Measurements from ENCODE around the gene CCDC87.

DNA sequence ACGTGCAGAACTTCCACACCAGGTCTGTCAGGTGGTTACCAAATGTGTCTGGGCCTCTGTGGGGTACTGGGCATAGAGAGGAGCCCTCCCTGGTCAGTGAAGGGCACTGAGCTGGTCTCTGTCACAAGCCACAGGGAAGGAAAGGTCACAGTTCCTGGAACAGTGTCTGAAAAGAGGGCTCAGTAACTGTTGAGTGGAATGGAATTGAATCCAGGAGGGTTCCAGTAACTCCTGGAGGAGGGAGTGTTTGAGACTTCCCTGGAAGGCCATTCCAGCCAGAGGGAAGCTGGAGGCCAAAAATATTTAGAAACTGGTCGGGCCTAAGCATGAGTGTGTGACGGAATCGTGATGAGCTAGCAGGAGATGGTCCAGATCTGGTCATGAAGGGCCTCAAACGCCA lies 38.3 kb downstream of the CCDC87 start:
- TF ChIP-seq, protein P1, sequence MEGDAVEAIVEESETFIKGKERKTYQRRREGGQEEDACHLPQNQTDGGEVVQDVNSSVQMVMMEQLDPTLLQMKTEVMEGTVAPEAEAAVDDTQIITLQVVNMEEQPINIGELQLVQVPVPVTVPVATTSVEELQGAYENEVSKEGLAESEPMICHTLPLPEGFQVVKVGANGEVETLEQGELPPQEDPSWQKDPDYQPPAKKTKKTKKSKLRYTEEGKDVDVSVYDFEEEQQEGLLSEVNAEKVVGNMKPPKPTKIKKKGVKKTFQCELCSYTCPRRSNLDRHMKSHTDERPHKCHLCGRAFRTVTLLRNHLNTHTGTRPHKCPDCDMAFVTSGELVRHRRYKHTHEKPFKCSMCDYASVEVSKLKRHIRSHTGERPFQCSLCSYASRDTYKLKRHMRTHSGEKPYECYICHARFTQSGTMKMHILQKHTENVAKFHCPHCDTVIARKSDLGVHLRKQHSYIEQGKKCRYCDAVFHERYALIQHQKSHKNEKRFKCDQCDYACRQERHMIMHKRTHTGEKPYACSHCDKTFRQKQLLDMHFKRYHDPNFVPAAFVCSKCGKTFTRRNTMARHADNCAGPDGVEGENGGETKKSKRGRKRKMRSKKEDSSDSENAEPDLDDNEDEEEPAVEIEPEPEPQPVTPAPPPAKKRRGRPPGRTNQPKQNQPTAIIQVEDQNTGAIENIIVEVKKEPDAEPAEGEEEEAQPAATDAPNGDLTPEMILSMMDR (IDR thresholded peaks at IDR 0.05; ENCODE audit: low read depth, low read length, missing input control), result no peak
- TF ChIP-seq SP1 (IDR thresholded peaks at IDR 0.05), result no peak
- TF ChIP-seq, protein P2, sequence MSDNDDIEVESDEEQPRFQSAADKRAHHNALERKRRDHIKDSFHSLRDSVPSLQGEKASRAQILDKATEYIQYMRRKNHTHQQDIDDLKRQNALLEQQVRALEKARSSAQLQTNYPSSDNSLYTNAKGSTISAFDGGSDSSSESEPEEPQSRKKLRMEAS (IDR thresholded peaks at IDR 0.05), result no peak
- TF ChIP-seq, protein P3, sequence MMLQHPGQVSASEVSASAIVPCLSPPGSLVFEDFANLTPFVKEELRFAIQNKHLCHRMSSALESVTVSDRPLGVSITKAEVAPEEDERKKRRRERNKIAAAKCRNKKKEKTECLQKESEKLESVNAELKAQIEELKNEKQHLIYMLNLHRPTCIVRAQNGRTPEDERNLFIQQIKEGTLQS (IDR thresholded peaks at IDR 0.05), result no peak
- TF ChIP-seq JUND (IDR thresholded peaks at IDR 0.05), result no peak
- TF ChIP-seq TAF1 (conservative IDR thresholded peaks at IDR 0.05), result no peak
- TF ChIP-seq, protein P4, sequence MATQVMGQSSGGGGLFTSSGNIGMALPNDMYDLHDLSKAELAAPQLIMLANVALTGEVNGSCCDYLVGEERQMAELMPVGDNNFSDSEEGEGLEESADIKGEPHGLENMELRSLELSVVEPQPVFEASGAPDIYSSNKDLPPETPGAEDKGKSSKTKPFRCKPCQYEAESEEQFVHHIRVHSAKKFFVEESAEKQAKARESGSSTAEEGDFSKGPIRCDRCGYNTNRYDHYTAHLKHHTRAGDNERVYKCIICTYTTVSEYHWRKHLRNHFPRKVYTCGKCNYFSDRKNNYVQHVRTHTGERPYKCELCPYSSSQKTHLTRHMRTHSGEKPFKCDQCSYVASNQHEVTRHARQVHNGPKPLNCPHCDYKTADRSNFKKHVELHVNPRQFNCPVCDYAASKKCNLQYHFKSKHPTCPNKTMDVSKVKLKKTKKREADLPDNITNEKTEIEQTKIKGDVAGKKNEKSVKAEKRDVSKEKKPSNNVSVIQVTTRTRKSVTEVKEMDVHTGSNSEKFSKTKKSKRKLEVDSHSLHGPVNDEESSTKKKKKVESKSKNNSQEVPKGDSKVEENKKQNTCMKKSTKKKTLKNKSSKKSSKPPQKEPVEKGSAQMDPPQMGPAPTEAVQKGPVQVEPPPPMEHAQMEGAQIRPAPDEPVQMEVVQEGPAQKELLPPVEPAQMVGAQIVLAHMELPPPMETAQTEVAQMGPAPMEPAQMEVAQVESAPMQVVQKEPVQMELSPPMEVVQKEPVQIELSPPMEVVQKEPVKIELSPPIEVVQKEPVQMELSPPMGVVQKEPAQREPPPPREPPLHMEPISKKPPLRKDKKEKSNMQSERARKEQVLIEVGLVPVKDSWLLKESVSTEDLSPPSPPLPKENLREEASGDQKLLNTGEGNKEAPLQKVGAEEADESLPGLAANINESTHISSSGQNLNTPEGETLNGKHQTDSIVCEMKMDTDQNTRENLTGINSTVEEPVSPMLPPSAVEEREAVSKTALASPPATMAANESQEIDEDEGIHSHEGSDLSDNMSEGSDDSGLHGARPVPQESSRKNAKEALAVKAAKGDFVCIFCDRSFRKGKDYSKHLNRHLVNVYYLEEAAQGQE (IDR thresholded peaks at IDR 0.05), result no peak

Data from liver (tissue), 3 donors.